Measurements from ENCODE around the gene PKIB. TPM values are rescaled to one million over a fixed set of nuclear protein-coding genes. Genes with fewer than 3 reads are reported as not detected.

The PKIB gene
- total and polyA plus RNA-seq, 4 donors, result 1.4 to 14.4 (median 2.1) TPM

Other genes with a start within 250 kb of the PKIB start
- 10 to 100 TPM; 11.4 to 13.9 TPM for gene HSF2, start 210.8 kb upstream of the PKIB start, total RNA-seq
- gene HSF2, start 210.8 kb upstream of the PKIB start, polyA plus RNA-seq, result 1 to 10 TPM; 6.8 to 9.8 TPM
- gene SERINC1, start 138.6 kb upstream of the PKIB start, total RNA-seq, result 100 to 1,000 TPM; 264 to 274 TPM
- gene SERINC1, start 138.6 kb upstream of the PKIB start, polyA plus RNA-seq, result 100 to 1,000 TPM; 211 to 215 TPM
- gene FABP7, start 169.3 kb downstream of the PKIB start, total RNA-seq, result not detected
- gene FABP7, start 169.3 kb downstream of the PKIB start, polyA plus RNA-seq, result not detected
- 1 to 10 TPM; 3.9 to 8.5 TPM for gene SMPDL3A, start 178.9 kb downstream of the PKIB start, total RNA-seq
- gene SMPDL3A, start 178.9 kb downstream of the PKIB start, polyA plus RNA-seq, result 10 to 100 TPM in 1 of 2 donors, 1 to 10 TPM in 1; 1.5 to 14.3 TPM

All from aorta (tissue), 4 donors.